Panc1 (cell line): ENCODE data around the gene LMOD1.
"Not testable (repeated sequence)": the region's sequence is repeated elsewhere in the genome, so short reads cannot be mapped to it uniquely, and the experiment has no call there.

ENCODE experiments used
- POLR2AphosphoS5 ChIP-seq: IDR thresholded peaks from 2 replicates; pipeline ENCODE4 v1.6.1; 2012; ENCODE audit warnings: mild to moderate bottlenecking, low read depth, low read length, moderate library complexity
- TF ChIP-seq, protein P1 (sequence below): fragments of 450-650 bp; IDR thresholded peaks from 2 replicates; pipeline ENCODE4 v1.5.1; 2017; ENCODE audit warnings: mild to moderate bottlenecking

GRCh38 chr1:201940316-201940715, 6.0 kb downstream of the LMOD1 start:
- TF ChIP-seq, protein P1, sequence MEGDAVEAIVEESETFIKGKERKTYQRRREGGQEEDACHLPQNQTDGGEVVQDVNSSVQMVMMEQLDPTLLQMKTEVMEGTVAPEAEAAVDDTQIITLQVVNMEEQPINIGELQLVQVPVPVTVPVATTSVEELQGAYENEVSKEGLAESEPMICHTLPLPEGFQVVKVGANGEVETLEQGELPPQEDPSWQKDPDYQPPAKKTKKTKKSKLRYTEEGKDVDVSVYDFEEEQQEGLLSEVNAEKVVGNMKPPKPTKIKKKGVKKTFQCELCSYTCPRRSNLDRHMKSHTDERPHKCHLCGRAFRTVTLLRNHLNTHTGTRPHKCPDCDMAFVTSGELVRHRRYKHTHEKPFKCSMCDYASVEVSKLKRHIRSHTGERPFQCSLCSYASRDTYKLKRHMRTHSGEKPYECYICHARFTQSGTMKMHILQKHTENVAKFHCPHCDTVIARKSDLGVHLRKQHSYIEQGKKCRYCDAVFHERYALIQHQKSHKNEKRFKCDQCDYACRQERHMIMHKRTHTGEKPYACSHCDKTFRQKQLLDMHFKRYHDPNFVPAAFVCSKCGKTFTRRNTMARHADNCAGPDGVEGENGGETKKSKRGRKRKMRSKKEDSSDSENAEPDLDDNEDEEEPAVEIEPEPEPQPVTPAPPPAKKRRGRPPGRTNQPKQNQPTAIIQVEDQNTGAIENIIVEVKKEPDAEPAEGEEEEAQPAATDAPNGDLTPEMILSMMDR = not testable (repeated sequence)
- TF ChIP-seq POLR2AphosphoS5 = not testable (repeated sequence)
